IPS-NIHi7 (cell line): Measurements from ENCODE around the gene KRTAP9-4.
"Not testable (repeated sequence)": the region's sequence is repeated elsewhere in the genome, so short reads cannot be mapped to it uniquely, and the experiment has no call there.

ENCODE experiments used
- DNase-seq: peaks from one replicate; pipeline ENCODE4 v3.0.0; 2012; ENCODE audit warnings: mixed read lengths; ENCODE audit errors: extremely low spot score

KRTAP9-4 gene

GRCh38 chr17:41265078-41265477, 15.6 kb downstream of the KRTAP9-4 start, which contains the start of gene KRTAP9-6:
TSS of gene KRTAP9-6 (plus strand) at chr17:41265378. CDS start at chr17:41265378, 0 bp downstream.
- DNase-seq = no peak

GRCh38 chr17:41267711-41268110, 18.2 kb downstream of the KRTAP9-4 start:
- no peak for DNase-seq

- not testable (repeated sequence) for DNase-seq
These were observed 21.8 kb downstream of the KRTAP9-4 start for GRCh38 chr17:41271323-41271722.

- no peak for DNase-seq
These were observed 22.4 kb downstream of the KRTAP9-4 start for GRCh38 chr17:41271858-41272257.

- peak; percentile 1 for DNase-seq
These were observed 26.2 kb downstream of the KRTAP9-4 start, which contains the start of gene KRTAP9-7 for GRCh38 chr17:41275648-41276190. TSS of gene KRTAP9-7 (plus strand) at chr17:41275698. CDS start at chr17:41275698, 0 bp downstream.

- no peak for DNase-seq
These were observed 28.9 kb downstream of the KRTAP9-4 start for GRCh38 chr17:41278176-41278955.

- DNase-seq = peak; percentile 4
These were observed 34.6 kb downstream of the KRTAP9-4 start for GRCh38 chr17:41284043-41284442.

- peak; percentile 5 for DNase-seq
These were observed 35.1 kb downstream of the KRTAP9-4 start for GRCh38 chr17:41284546-41284945.

- DNase-seq = peak; percentile 0
These were observed 37.6 kb downstream of the KRTAP9-4 start for GRCh38 chr17:41287050-41287449.

GRCh38 chr17:41294016-41294415, 44.5 kb downstream of the KRTAP9-4 start:
- DNase-seq = peak; percentile 0

GRCh38 chr17:41296846-41297245, 47.4 kb downstream of the KRTAP9-4 start:
- no peak for DNase-seq

GRCh38 chr17:41298458-41299135, 49.1 kb downstream of the KRTAP9-4 start:
- no peak for DNase-seq
